Thyroid gland (tissue), 4 donors: ENCODE measurements around the gene ALDH1L1.

Source experiments
- POLR2A ChIP-seq, 2 donors: fragments of 450-650 bp; IDR thresholded peaks; one replicate each; pipeline ENCODE4 v1.6.1; 2017; ENCODE audit warnings: antibody characterized with exemption in 2 of 2, mild to moderate bottlenecking in 2 of 2, moderate library complexity in 1 of 2
- TF ChIP-seq, protein P1 (sequence below), 6 experiments: fragments of 200-600 bp in 3 of 6; fragments of 450-650 bp in 3 of 6; sonication (generic) in 3 of 6; IDR thresholded peaks; one replicate each; pipeline ENCODE4 v1.5.1; 2016 to 2019; ENCODE audit warnings: antibody characterized with exemption in 6 of 6, mild to moderate bottlenecking in 2 of 6, inconsistent platforms in 1 of 6, moderate library complexity in 1 of 6

DNA sequence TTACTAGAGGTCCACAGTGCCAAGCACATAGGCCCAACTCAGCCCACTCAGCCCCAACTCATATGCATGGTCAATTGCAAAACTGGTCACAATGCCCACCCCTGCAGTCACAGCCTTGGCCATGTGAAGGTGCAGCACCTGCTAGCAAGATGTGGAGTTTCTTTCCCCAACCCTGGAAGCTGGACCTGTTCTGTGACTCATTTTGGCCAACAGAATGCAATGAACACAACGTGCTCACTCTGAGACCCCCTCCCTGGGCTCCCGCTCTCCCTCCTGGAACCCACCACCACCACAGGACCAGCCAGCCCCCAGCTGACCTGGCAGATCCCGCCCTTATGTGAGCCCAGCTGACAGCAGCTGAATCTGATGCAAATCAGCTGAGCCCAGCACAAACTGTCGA lies 34.4 kb downstream of the ALDH1L1 start:
- TF ChIP-seq POLR2A (IDR thresholded peaks at IDR 0.05) = no peak
- TF ChIP-seq, protein P1, sequence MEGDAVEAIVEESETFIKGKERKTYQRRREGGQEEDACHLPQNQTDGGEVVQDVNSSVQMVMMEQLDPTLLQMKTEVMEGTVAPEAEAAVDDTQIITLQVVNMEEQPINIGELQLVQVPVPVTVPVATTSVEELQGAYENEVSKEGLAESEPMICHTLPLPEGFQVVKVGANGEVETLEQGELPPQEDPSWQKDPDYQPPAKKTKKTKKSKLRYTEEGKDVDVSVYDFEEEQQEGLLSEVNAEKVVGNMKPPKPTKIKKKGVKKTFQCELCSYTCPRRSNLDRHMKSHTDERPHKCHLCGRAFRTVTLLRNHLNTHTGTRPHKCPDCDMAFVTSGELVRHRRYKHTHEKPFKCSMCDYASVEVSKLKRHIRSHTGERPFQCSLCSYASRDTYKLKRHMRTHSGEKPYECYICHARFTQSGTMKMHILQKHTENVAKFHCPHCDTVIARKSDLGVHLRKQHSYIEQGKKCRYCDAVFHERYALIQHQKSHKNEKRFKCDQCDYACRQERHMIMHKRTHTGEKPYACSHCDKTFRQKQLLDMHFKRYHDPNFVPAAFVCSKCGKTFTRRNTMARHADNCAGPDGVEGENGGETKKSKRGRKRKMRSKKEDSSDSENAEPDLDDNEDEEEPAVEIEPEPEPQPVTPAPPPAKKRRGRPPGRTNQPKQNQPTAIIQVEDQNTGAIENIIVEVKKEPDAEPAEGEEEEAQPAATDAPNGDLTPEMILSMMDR (IDR thresholded peaks at IDR 0.05) = no peak
